ENCODE data around the gene RABL2A. TPM values are rescaled to one million over a fixed set of nuclear protein-coding genes. Genes with fewer than 3 reads are reported as not detected.
"Not testable (repeated sequence)": the region's sequence is repeated elsewhere in the genome, so short reads cannot be mapped to it uniquely, and the experiment has no call there.

Gene RABL2A
- total RNA-seq, 2 donors from 2014 or later, result 14.9 to 18.8 TPM

GRCh38 chr2:113636226-113636625 lies 9.2 kb downstream of the RABL2A start:
- H3K4me1 Mint-ChIP-seq; H3K27ac Mint-ChIP-seq; H3K4me3 Mint-ChIP-seq; H3K27me3 Mint-ChIP-seq; ATAC-seq; H3K9me3 ChIP-seq (ENCODE audit: control insufficient read depth, low read length, poor library complexity, severe bottlenecking); H3K36me3 Mint-ChIP-seq (ENCODE audit: low read depth); DNase-seq: not testable (repeated sequence)

GRCh38 chr2:113638084-113638483 lies 11.0 kb downstream of the RABL2A start:
- not testable (repeated sequence) for H3K27ac Mint-ChIP-seq; H3K36me3 Mint-ChIP-seq (ENCODE audit: low read depth); H3K4me3 Mint-ChIP-seq; H3K4me1 Mint-ChIP-seq; H3K9me3 ChIP-seq (ENCODE audit: control insufficient read depth, low read length, poor library complexity, severe bottlenecking); DNase-seq; ATAC-seq; H3K27me3 Mint-ChIP-seq

DNA sequence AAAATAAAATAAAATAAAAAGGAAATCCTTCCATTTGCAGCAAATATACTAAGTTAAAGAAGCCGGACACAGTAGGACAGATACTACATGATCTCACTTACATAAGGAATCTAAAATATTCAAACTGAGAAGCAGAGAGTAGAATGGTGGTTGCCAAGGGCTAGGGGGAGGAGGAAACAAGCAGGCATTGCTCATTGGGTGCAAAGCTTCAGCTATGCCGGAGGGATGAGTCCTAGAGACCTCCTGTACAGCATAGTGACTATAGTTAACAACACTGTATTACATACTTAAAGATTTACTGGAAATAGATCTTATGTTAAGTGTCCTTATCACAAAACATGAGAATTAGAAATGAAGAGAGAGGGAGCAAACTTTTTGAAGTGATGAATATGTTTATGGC lies 19.2 kb downstream of the RABL2A start:
- not testable (repeated sequence) for H3K9me3 ChIP-seq (ENCODE audit: control insufficient read depth, low read length, poor library complexity, severe bottlenecking); DNase-seq

GRCh38 chr2:113650834-113651815 lies 24.1 kb downstream of the RABL2A start:
- not testable (repeated sequence) for H3K36me3 Mint-ChIP-seq (ENCODE audit: low read depth); H3K4me1 Mint-ChIP-seq; DNase-seq; H3K27me3 Mint-ChIP-seq; H3K27ac Mint-ChIP-seq; H3K9me3 ChIP-seq (ENCODE audit: control insufficient read depth, low read length, poor library complexity, severe bottlenecking); ATAC-seq; H3K4me3 Mint-ChIP-seq

More for the DNA sequence above, 19.2 kb downstream of the RABL2A start:
- H3K4me3 Mint-ChIP-seq; ATAC-seq; H3K36me3 Mint-ChIP-seq (ENCODE audit: low read depth); H3K27ac Mint-ChIP-seq; H3K4me1 Mint-ChIP-seq; H3K27me3 Mint-ChIP-seq: not testable (repeated sequence)

GRCh38 chr2:113652599-113652998 lies 25.5 kb downstream of the RABL2A start:
- ATAC-seq; DNase-seq; H3K4me1 Mint-ChIP-seq; H3K27ac Mint-ChIP-seq; H3K36me3 Mint-ChIP-seq (ENCODE audit: low read depth); H3K27me3 Mint-ChIP-seq; H3K4me3 Mint-ChIP-seq; H3K9me3 ChIP-seq (ENCODE audit: control insufficient read depth, low read length, poor library complexity, severe bottlenecking): not testable (repeated sequence)

DNA sequence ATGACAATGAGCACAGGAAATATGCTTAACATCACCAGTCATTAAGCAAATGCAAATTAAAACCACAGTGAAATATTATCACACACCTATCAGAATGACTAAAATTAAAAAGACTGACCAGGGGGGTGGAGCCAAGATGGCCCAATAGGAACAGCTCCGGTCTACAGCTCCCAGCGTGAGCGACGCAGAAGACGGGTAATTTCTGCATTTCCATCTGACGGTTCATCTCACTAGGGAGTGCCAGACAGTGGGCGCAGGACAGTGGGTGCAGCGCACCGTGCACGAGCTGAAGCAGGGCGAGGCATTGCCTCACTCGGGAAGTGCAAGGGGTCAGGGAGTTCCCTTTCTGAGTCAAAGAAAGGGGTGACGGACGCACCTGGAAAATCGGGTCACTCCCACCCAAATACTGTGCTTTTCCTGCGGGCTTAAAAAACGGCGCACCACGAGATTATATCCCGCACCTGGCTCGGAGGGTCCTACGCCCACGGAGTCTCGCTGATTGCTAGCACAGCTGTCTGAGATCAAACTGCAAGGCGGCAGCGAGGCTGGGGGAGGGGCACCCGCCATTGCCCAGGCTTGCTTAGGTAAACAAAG lies 29.1 kb downstream of the RABL2A start:
- not testable (repeated sequence) for H3K4me1 Mint-ChIP-seq; DNase-seq; H3K36me3 Mint-ChIP-seq (ENCODE audit: low read depth); H3K9me3 ChIP-seq (ENCODE audit: control insufficient read depth, low read length, poor library complexity, severe bottlenecking)
- peak overlapping the region; percentile 77 for H3K4me3 Mint-ChIP-seq
- peak overlapping the region; percentile 24 for H3K27ac Mint-ChIP-seq
- peak; percentile 48 for ATAC-seq
- H3K27me3 Mint-ChIP-seq, result peaks cover 10% of the 10 kb centered on the region

DNA sequence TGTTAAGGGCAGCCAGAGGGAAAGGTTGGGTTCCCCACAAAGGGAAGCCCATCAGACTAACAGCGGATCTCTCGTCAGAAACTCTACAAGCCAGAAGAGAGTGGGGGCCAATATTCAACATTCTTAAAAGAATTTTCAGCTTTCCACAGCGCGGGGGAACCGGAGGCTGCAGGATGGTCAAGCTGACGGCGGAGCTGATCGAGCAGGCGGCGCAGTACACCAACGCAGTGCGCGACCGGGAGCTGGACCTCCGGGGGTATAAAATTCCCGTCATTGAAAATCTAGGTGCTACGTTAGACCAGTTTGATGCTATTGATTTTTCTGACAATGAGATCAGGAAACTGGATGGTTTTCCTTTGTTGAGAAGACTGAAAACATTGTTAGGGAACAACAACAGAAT lies 30.7 kb downstream of the RABL2A start:
- not testable (repeated sequence) for ATAC-seq; H3K36me3 Mint-ChIP-seq (ENCODE audit: low read depth); H3K9me3 ChIP-seq (ENCODE audit: control insufficient read depth, low read length, poor library complexity, severe bottlenecking); DNase-seq; H3K4me1 Mint-ChIP-seq; H3K4me3 Mint-ChIP-seq; H3K27ac Mint-ChIP-seq
- peaks cover 10% of the 10 kb centered on the region for H3K27me3 Mint-ChIP-seq

DNA sequence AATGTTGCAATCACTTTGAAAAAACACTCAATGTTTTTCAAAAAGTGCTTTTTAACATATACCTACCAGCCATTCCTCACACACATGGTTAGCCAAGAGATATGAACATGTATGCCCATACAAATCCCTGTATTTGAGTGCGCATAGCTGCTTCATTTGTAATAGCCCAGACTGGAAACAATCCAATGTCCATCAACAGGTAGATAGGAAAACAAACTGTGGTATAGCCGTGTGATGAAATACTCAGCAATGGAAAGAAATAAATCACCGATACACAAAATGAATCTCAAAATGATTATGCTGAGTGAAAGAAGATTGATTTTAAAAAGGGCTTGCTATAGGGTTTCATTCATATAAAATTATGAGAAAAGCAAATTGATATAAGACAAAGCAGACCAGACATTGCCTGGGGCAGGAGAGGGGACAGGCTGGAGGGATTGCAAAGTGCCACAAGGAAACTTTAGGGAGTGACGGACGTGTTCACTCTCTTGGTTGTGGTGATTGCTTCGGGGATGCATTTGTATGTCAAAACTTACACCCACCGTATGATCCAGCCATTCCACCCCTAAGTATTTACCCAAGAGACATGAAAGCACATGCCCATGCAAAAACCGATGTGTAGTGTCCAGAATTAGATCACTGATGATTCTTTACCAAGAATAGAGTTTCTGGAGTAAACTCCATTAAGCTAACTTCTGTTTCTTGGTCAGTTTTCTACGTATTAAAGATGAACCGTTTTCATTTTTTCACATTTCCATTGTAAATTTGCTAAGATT lies 36.4 kb downstream of the RABL2A start:
- H3K27me3 Mint-ChIP-seq; H3K4me1 Mint-ChIP-seq; DNase-seq; H3K9me3 ChIP-seq (ENCODE audit: control insufficient read depth, low read length, poor library complexity, severe bottlenecking); H3K36me3 Mint-ChIP-seq (ENCODE audit: low read depth); H3K27ac Mint-ChIP-seq; ATAC-seq; H3K4me3 Mint-ChIP-seq: not testable (repeated sequence)

- not testable (repeated sequence) for H3K36me3 Mint-ChIP-seq (ENCODE audit: low read depth); H3K27ac Mint-ChIP-seq; DNase-seq; H3K9me3 ChIP-seq (ENCODE audit: control insufficient read depth, low read length, poor library complexity, severe bottlenecking); H3K4me3 Mint-ChIP-seq; H3K27me3 Mint-ChIP-seq; H3K4me1 Mint-ChIP-seq; ATAC-seq
Observed at GRCh38 chr2:113664761-113665533, 37.9 kb downstream of the RABL2A start.

GRCh38 chr2:113669013-113669412 lies 41.9 kb downstream of the RABL2A start:
- H3K27ac Mint-ChIP-seq; H3K9me3 ChIP-seq (ENCODE audit: control insufficient read depth, low read length, poor library complexity, severe bottlenecking); DNase-seq; ATAC-seq; H3K4me3 Mint-ChIP-seq; H3K4me1 Mint-ChIP-seq; H3K27me3 Mint-ChIP-seq; H3K36me3 Mint-ChIP-seq (ENCODE audit: low read depth): not testable (repeated sequence)

DNA sequence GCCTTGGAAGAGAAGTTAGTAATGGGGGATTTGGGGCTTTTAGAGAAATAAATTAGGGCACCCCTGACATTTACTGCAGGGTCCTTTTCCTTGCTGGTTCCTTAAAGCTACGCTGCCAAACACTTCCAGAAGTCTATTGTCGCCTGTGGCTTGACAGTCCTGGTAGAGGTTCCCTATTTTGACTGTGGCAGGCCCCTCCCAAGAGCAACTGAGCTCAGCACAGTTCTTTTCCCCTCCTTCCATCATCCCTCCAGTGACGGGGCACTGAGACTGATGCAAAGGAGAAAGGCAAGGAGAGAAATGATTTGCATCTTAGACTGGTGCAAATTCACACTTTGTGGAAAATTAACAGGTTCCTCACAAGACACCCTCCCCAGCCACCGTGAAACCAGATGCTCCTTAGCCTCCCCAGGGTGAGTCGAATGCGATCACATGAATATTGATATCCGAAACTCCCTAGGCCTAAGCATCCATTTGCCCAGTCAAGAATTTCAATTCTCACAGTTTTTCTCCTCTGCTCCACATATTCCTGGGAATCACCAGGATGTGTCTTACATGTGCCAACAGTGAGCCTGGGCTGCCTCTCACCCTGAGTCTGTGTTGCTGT lies 45.4 kb downstream of the RABL2A start:
- H3K36me3 Mint-ChIP-seq (ENCODE audit: low read depth), result no peaks in the 10 kb centered on the region
- no peak for DNase-seq
- no peak overlapping the region for H3K4me3 Mint-ChIP-seq
- H3K27me3 Mint-ChIP-seq, result peaks cover 23% of the 10 kb centered on the region
- no peaks in the 10 kb centered on the region for H3K9me3 ChIP-seq (ENCODE audit: control insufficient read depth, low read length, poor library complexity, severe bottlenecking)
- no peak overlapping the region for H3K27ac Mint-ChIP-seq
- no peak for ATAC-seq
- no peaks in the 10 kb centered on the region for H3K4me1 Mint-ChIP-seq

DNA sequence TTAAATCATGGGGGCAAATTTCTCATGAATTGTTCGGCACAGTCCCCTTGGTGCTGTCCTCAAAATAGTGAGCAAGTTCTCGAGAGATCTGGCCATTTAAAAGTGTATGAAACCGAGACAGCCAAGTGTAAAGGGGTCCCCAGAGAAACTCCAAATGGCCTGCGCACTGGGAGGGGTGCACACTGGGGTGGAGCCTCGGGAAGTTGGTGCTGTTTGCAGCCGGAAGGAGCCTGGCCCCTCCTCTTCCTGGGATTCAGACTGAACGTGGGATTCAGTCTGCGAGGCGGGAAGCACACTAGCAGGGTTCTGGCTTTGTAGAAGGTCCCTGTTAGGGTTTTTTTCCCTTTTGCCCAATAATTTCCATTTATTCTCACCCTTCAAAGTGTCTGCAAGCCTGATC lies 48.8 kb downstream of the RABL2A start:
- DNase-seq, result no peak
- H3K4me1 Mint-ChIP-seq, result no peaks in the 10 kb centered on the region
- no peak for ATAC-seq
- H3K9me3 ChIP-seq (ENCODE audit: control insufficient read depth, low read length, poor library complexity, severe bottlenecking), result no peaks in the 10 kb centered on the region
- H3K36me3 Mint-ChIP-seq (ENCODE audit: low read depth), result no peaks in the 10 kb centered on the region
- no peak overlapping the region for H3K27ac Mint-ChIP-seq
- peaks cover 43% of the 10 kb centered on the region for H3K27me3 Mint-ChIP-seq
- no peak overlapping the region for H3K4me3 Mint-ChIP-seq

Data from T-helper 17 cell (primary cell).